Measurements from ENCODE around the gene MFSD11. TPM values are rescaled to one million over a fixed set of nuclear protein-coding genes. Genes with fewer than 3 reads are reported as not detected.

MFSD11 gene
- total and polyA plus RNA-seq, 2 of the 8 experiments (the other 6 are each of a cell fraction or from before 2014, with no cell fraction given), result 17.7 to 19.8 TPM

- no peak overlapping the region for H2BK12ac ChIP-seq (ENCODE audit: low read depth, low read length)
- no peak overlapping the region for H3K4me2 ChIP-seq (ENCODE audit: insufficient read depth in 1 of 2, low read depth in 2 of 2, low read length in 2 of 2)
- no peak overlapping the region for H2BK5ac ChIP-seq (ENCODE audit: low read depth, low read length)
- 73% methylated on average over 1 of the region's 1 CpG; no CpG with 5 or more reads in 1 of the 2 experiments for WGBS, 2 experiments (ENCODE audit: extremely low coverage in 1 of 2, insufficient coverage in 1 of 2, insufficient read length in 1 of 2, insufficient replicate concordance in 2 of 2, low coverage in 1 of 2, low lambda C conversion rate in 2 of 2, missing lambda C conversion rate in 1 of 2)
- no peaks in the 10 kb centered on the region; the same call in 1 of the 2 replicates for H3K23me2 ChIP-seq (ENCODE audit: low read depth, low read length)
- H3K79me2 ChIP-seq (ENCODE audit: control insufficient read depth in 1 of 2, insufficient read depth in 2 of 2, low read length in 2 of 2), result no peaks in the 10 kb centered on the region
- H3K79me1 ChIP-seq (ENCODE audit: low read depth, low read length), result no peaks in the 10 kb centered on the region
- no peak overlapping the region for H3K27ac ChIP-seq (ENCODE audit: low read depth, low read length)
- FAIRE-seq (no peak), DNase-seq (ENCODE audit: low read depth in 1 of 2, low spot score in 2 of 2) (no peak)
- no peak overlapping the region for H3K4me3 ChIP-seq (ENCODE audit: extremely low read depth in 1 of 4, insufficient read depth in 2 of 4, low read depth in 3 of 4, low read length in 4 of 4)
- no peaks in the 10 kb centered on the region for H3K9me3 ChIP-seq (ENCODE audit: insufficient read depth in 2 of 2, low read depth in 1 of 2, low read length in 1 of 2)
- no peaks in the 10 kb centered on the region for H3K4me1 ChIP-seq (replicated peaks in 1 of 4; ENCODE audit: control insufficient read depth in 3 of 4, insufficient read depth in 4 of 4, low read length in 3 of 4)
- no peak overlapping the region for H3K56ac ChIP-seq (replicated peaks; ENCODE audit: insufficient read length, low read depth, low read length)
- no peak overlapping the region for H4K91ac ChIP-seq (replicated peaks; ENCODE audit: insufficient read length, low read length)
- no peak overlapping the region for H2BK20ac ChIP-seq (ENCODE audit: low read length)
- no peak overlapping the region for H2BK15ac ChIP-seq (ENCODE audit: low read length)
- H3K9ac ChIP-seq (replicated peaks in 1 of 4; ENCODE audit: extremely low read depth in 1 of 4, low read depth in 3 of 4, low read length in 3 of 4), result no peak overlapping the region
- no peak overlapping the region for H4K8ac ChIP-seq (ENCODE audit: extremely low read depth, insufficient read depth, low read length)
- CTCF ChIA-PET (ENCODE audit: partially characterized antibody), result interaction anchor here (0.6 to 1.0 kb wide), 3 partner anchors 10 to 930 kb away, joined by 3 read pairs; no protein-coding TSS in a partner anchor
- H3K27me3 ChIP-seq (replicated peaks in 1 of 4; ENCODE audit: control insufficient read depth in 3 of 4, extremely low read depth in 1 of 4, insufficient read depth in 3 of 4, low read length in 3 of 4), result no peaks in the 10 kb centered on the region
- peaks cover 0 to 1% of the 10 kb centered on the region in 2 experiments for H4K20me1 ChIP-seq (replicated peaks in 1 of 2; ENCODE audit: control insufficient read depth in 1 of 2, insufficient read depth in 2 of 2, low read length in 2 of 2)
- H2BK120ac ChIP-seq (replicated peaks; ENCODE audit: low read depth, low read length), result no peak overlapping the region
- no peak overlapping the region for H4K5ac ChIP-seq (ENCODE audit: insufficient read length, low read depth, low read length)
- peaks cover 4 to 20% (median 11%) of the 10 kb centered on the region in 4 experiments; a peak in 6 of 8 replicates for H3K36me3 ChIP-seq (ENCODE audit: control insufficient read depth in 2 of 4, insufficient read depth in 4 of 4, low read length in 3 of 4)
- H2AK5ac ChIP-seq (ENCODE audit: low read depth, low read length), result no peak overlapping the region
- H3K14ac ChIP-seq (ENCODE audit: insufficient read length), result no peak overlapping the region
- H3K23ac ChIP-seq (ENCODE audit: insufficient read length), result no peak overlapping the region
- H2AFZ ChIP-seq (ENCODE audit: low read length), result no peak overlapping the region
- H3K4ac ChIP-seq (replicated peaks; ENCODE audit: insufficient read length, low read depth, low read length), result no peak overlapping the region
- POLR2A ChIA-PET (ENCODE audit: partially characterized antibody), result interaction anchor here (0.8 to 1.2 kb wide), 2 partner anchors 11 to 14 kb away, joined by 3 to 4 read pairs; partner anchors contain the start of gene MFSD11
- no peak overlapping the region for H3K18ac ChIP-seq (ENCODE audit: extremely low read depth, low read length)
- TF ChIP-seq FOSL1 (IDR thresholded peaks at IDR 0.05; ENCODE audit: insufficient read depth, low read depth, low read length) (no peak), GABPA (IDR thresholded peaks at IDR 0.05; ENCODE audit: borderline replicate concordance, insufficient read depth, low read length) (no peak), JUND (IDR thresholded peaks at IDR 0.05; ENCODE audit: low read length) (no peak), EZH2 (IDR thresholded peaks at IDR 0.05; ENCODE audit: low read depth, low read length, severe bottlenecking) (no peak), CBX5 (IDR thresholded peaks at IDR 0.05; ENCODE audit: low read depth, low read length) (no peak), CEBPB (IDR thresholded peaks at IDR 0.05; ENCODE audit: low read depth, low read length) (no peak), HDAC2 (IDR thresholded peaks at IDR 0.05; ENCODE audit: borderline replicate concordance in 1 of 2, low read depth in 2 of 2, low read length in 2 of 2) (no peak), CHD1 (IDR thresholded peaks at IDR 0.05; ENCODE audit: low read depth, low read length) (no peak), SP1 (IDR thresholded peaks at IDR 0.05; ENCODE audit: low read depth, low read length) (no peak), BRCA1 (IDR thresholded peaks at IDR 0.05; ENCODE audit: low read depth, low read length) (no peak), MAX (IDR thresholded peaks at IDR 0.05) (no peak), SAP30 (IDR thresholded peaks at IDR 0.05; ENCODE audit: insufficient read depth, insufficient replicate concordance, low read length) (no peak), RBBP5 (IDR thresholded peaks at IDR 0.05; ENCODE audit: borderline replicate concordance, low read depth, low read length) (no peak), CREB1 (IDR thresholded peaks at IDR 0.05) (no peak)
Measured at GRCh38 chr17:76748657-76749056, 10.7 kb downstream of the MFSD11 start.
